ENCODE data around the gene STAC2. TPM values are rescaled to one million over a fixed set of nuclear protein-coding genes. Genes with fewer than 3 reads are reported as not detected.

STAC2 gene
- total RNA-seq, 1 experiment from 2014 or later = not detected

DNA sequence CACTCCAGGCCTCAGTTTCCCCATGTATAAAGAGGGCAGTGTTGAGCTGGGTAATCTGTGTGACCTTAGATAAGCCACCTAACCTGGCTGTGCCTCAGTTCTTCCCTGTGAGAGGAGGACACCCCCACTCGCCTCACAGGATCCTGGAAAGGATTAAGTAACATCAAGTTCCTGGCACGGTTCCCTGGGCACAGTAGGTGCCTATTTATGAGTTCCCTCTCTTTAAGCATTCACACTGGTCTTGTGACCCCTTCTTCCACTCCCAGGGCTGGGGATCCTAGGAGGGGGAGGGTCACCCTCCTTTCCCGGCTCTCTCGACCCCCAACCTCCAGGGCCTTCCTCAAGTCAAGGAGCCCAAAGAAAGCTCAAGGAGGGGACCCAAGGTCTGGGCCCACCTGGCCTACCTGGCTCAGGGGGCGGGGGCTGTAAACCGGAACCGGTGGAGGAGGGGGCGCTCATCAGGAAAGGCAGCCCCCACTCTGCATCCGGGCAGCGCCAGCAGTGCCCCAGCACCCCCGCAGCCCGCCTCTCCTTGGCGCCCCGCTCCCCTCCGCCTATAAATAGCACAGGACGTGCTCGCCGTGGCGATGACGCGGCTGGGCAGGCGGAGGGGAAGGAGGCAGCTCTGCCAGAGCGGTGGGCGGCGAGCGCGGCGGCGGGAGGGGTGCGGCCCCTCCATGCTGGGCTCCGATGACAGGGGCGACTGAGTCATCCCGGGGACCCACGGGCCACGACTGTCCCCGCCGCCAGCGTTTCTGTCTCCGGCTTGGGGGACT lies 16.2 kb downstream of the STAC2 start:
- Histone ChIP-seq H3K4me3 (peak overlapping the region; percentile 18), H3K9me3 (replicated peaks) (no peaks in the 10 kb centered on the region), H3K4me1 (replicated peaks) (peaks cover 11% of the 10 kb centered on the region), H3K27me3 (replicated peaks) (no peaks in the 10 kb centered on the region; the same call in 1 of the 2 replicates), H3K36me3 (peaks cover 11% of the 10 kb centered on the region), H3K27ac (no peak overlapping the region)
- DNase-seq (ENCODE audit: low read depth in 1 of 2, low spot score in 2 of 2) = peak in 1 of 2 experiments; percentile 64

GRCh38 chr17:39208893-39209292 lies 16.9 kb downstream of the STAC2 start:
- no peaks in the 10 kb centered on the region; the same call in 1 of the 2 replicates for H3K27me3 ChIP-seq (replicated peaks)
- H3K9me3 ChIP-seq (replicated peaks) = no peaks in the 10 kb centered on the region
- no peak overlapping the region for H3K27ac ChIP-seq
- no peak for DNase-seq (ENCODE audit: low read depth in 1 of 2, low spot score in 2 of 2)
- peaks cover 17% of the 10 kb centered on the region for H3K36me3 ChIP-seq
- peaks cover 11% of the 10 kb centered on the region for H3K4me1 ChIP-seq (replicated peaks)
- no peak overlapping the region for H3K4me3 ChIP-seq

GRCh38 chr17:39208136-39208535 lies 17.6 kb downstream of the STAC2 start:
- peaks cover 11% of the 10 kb centered on the region for H3K4me1 ChIP-seq (replicated peaks)
- H3K9me3 ChIP-seq (replicated peaks) = no peaks in the 10 kb centered on the region
- H3K4me3 ChIP-seq = no peak overlapping the region
- H3K27ac ChIP-seq = no peak overlapping the region
- H3K27me3 ChIP-seq (replicated peaks) = no peaks in the 10 kb centered on the region; the same call in 1 of the 2 replicates
- peaks cover 25% of the 10 kb centered on the region for H3K36me3 ChIP-seq
- DNase-seq (ENCODE audit: low read depth in 1 of 2, low spot score in 2 of 2) = no peak

DNA sequence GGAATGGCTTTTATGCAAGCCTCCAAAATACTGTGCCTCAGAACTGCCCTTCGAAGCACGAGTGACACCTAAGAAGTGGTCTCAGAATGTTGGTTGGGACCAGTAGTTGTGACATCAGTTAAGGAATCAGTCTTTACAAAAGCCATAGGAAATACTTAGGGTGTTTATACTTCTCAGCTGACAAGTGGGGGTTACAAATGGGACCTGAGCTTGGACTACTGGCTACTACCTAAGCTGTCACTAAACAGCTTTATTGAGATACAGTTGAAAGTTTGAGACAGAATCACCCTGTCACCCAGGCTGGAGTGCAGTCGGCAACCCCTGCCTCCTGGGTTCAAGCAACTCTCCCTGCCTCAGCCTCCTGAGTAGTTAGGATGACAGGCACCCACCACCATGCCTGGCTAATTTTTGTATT lies 20.6 kb downstream of the STAC2 start:
- peaks cover 22% of the 10 kb centered on the region for H3K4me1 ChIP-seq (replicated peaks)
- H3K27ac ChIP-seq = no peak overlapping the region
- no peak overlapping the region for H3K4me3 ChIP-seq
- H3K36me3 ChIP-seq = peaks cover 54% of the 10 kb centered on the region
- no peaks in the 10 kb centered on the region for H3K9me3 ChIP-seq (replicated peaks)
- H3K27me3 ChIP-seq (replicated peaks) = no peaks in the 10 kb centered on the region; the same call in 1 of the 2 replicates
- DNase-seq (ENCODE audit: low read depth in 1 of 2, low spot score in 2 of 2) = no peak

- peaks cover 54% of the 10 kb centered on the region for H3K36me3 ChIP-seq
These were observed 21.5 kb downstream of the STAC2 start for GRCh38 chr17:39204245-39204644.

GRCh38 chr17:39200957-39201510 lies 24.7 kb downstream of the STAC2 start:
- no peaks in the 10 kb centered on the region for H3K9me3 ChIP-seq (replicated peaks)
- H3K36me3 ChIP-seq = peaks cover 54% of the 10 kb centered on the region
- H3K4me1 ChIP-seq (replicated peaks) = peaks cover 24% of the 10 kb centered on the region
- peak overlapping the region; percentile 100 for H3K27ac ChIP-seq
- no peaks in the 10 kb centered on the region for H3K27me3 ChIP-seq (replicated peaks)
- peak overlapping the region; percentile 60 for H3K4me3 ChIP-seq
- DNase-seq (ENCODE audit: low read depth in 1 of 2, low spot score in 2 of 2) = no peak

More at GRCh38 chr17:39204245-39204644, 21.5 kb downstream of the STAC2 start:
- Histone ChIP-seq H3K27ac (no peak overlapping the region), H3K27me3 (replicated peaks) (no peaks in the 10 kb centered on the region), H3K9me3 (replicated peaks) (no peaks in the 10 kb centered on the region), H3K4me1 (replicated peaks) (peaks cover 16% of the 10 kb centered on the region), H3K4me3 (no peak overlapping the region)
- no peak for DNase-seq (ENCODE audit: low read depth in 1 of 2, low spot score in 2 of 2)

GRCh38 chr17:39200070-39200879 lies 25.5 kb downstream of the STAC2 start, which contains the start of gene RPL19:
RPL19 (plus strand) TSS chr17:39200283; CDS start chr17:39200345, 62 bp downstream.
- H3K27me3 ChIP-seq (replicated peaks) = no peaks in the 10 kb centered on the region
- H3K9me3 ChIP-seq (replicated peaks) = no peaks in the 10 kb centered on the region
- peak; percentile 74 to 96 for DNase-seq (ENCODE audit: low read depth in 1 of 2, low spot score in 2 of 2)
- peak within 1 kb of the TSS; percentile 100 for H3K27ac ChIP-seq
- peak within 1 kb of the TSS; percentile 60 for H3K4me3 ChIP-seq
- peaks cover 24% of the 10 kb centered on the region for H3K4me1 ChIP-seq (replicated peaks)
- H3K36me3 ChIP-seq = peaks cover 51% of the 10 kb centered on the region

DNA sequence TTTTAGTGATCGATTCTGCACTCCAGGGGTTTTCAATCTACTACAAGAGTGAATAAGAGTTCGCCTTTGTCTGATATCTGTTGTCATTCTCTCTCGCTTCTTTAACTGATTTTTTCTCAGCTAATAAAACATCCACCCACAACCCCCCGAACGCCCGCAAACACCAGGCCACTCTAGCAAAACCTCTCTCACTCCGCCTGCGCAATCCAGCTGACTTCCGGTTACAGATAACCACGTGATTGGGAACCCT lies 26.0 kb downstream of the STAC2 start:
- peaks cover 46% of the 10 kb centered on the region for H3K36me3 ChIP-seq
- DNase-seq (ENCODE audit: low read depth in 1 of 2, low spot score in 2 of 2) = peak in 1 of 2 experiments; percentile 92
- no peaks in the 10 kb centered on the region for H3K27me3 ChIP-seq (replicated peaks)
- no peaks in the 10 kb centered on the region for H3K9me3 ChIP-seq (replicated peaks)
- peak overlapping the region; percentile 100 for H3K27ac ChIP-seq
- peak overlapping the region; percentile 60 for H3K4me3 ChIP-seq
- H3K4me1 ChIP-seq (replicated peaks) = peaks cover 24% of the 10 kb centered on the region

- Histone ChIP-seq H3K36me3 (peaks cover 33% of the 10 kb centered on the region), H3K27ac (no peak overlapping the region), H3K9me3 (replicated peaks) (no peaks in the 10 kb centered on the region), H3K4me3 (peak overlapping the region; percentile 64), H3K27me3 (replicated peaks) (no peaks in the 10 kb centered on the region), H3K4me1 (replicated peaks) (peaks cover 24% of the 10 kb centered on the region)
- DNase-seq (ENCODE audit: low read depth in 1 of 2, low spot score in 2 of 2) = no peak
These were observed 27.6 kb downstream of the STAC2 start for GRCh38 chr17:39198186-39198566.

DNA sequence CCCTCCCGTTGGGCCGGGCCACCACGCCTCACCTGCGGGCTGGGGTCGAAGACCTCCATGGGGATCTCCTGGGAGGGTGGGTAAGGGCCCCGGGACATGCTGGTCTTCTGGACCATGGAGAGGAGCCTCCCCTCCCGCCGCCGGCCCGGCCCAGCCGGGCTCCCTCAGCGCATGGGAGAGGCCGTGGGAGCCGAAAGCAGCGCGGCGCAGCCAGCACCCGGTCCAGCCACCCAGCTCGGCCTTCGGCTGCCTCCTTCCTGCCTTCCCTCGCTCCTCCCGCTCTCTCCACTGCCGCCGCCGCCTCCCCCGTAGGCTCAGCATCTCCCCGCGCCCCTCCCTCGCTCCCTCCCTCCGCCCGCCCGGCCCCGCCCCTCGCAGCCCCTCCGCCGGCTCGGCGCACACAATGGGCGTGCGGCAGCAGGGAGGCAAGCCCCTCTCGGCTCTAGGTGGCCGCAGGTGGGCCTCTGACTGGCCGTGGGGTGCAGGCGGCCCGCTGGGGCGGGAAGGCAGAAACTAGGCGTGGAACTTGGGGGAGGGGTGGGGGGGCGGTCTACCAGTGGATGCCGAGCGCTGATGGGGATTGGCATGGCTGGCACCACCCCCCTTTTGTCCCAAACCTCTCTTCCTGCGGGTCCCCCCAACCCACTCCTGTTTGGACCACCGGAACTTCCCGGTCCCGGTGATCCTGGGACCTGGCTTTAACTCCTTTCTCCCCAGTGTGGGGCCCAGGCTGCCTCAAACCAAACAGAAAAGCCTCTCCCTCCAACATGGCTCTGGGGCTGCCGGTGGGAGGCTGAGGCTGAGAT lies 28.2 kb downstream of the STAC2 start, which contains the start of gene CACNB1:
Gene CACNB1 (minus strand): TSS at position 290 of the 806 bp plus-strand sequence. CDS start 174 bp downstream, at position 116.
- Histone ChIP-seq H3K36me3 (peaks cover 27% of the 10 kb centered on the region), H3K27me3 (replicated peaks) (no peaks in the 10 kb centered on the region), H3K4me3 (peak within 1 kb of the TSS; percentile 64), H3K4me1 (replicated peaks) (peaks cover 24% of the 10 kb centered on the region), H3K9me3 (replicated peaks) (no peaks in the 10 kb centered on the region), H3K27ac (no peak within 1 kb of the TSS)
- peak; percentile 53 to 88 for DNase-seq (ENCODE audit: low read depth in 1 of 2, low spot score in 2 of 2)

DNA sequence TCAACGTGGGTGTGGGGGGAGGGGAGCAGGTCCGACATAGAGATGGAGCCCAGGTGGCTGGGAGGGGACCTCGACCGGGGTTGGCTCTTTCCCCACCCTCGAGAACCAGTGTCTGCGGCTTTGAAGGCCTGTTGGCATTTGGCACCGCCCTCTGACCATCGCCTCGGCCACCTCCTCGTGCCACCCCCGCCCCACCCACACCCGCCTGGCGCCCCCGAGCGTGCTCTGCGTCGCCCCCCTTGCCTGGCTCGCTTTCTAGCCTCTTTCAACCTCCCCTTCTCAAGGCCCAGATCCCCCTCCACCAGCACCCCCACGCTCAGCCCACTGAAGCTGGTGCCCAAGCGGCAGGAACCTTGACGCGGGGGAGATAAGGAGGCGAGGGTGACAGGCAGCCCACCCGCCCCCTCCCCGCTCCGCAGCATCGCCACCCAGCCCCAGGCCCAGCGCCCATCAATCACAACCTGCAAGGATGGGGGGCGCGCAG lies 28.9 kb downstream of the STAC2 start:
- Histone ChIP-seq H3K9me3 (replicated peaks) (no peaks in the 10 kb centered on the region), H3K4me1 (replicated peaks) (peaks cover 22% of the 10 kb centered on the region), H3K27me3 (replicated peaks) (no peaks in the 10 kb centered on the region), H3K4me3 (peak overlapping the region; percentile 64), H3K27ac (no peak overlapping the region), H3K36me3 (peaks cover 21% of the 10 kb centered on the region)
- no peak for DNase-seq (ENCODE audit: low read depth in 1 of 2, low spot score in 2 of 2)

GRCh38 chr17:39196241-39196807 lies 29.4 kb downstream of the STAC2 start:
- peak overlapping the region; percentile 7; the same call in 1 of the 2 replicates for H3K4me3 ChIP-seq
- DNase-seq (ENCODE audit: low read depth in 1 of 2, low spot score in 2 of 2) = no peak
- H3K36me3 ChIP-seq = peaks cover 21% of the 10 kb centered on the region
- peaks cover 18% of the 10 kb centered on the region for H3K4me1 ChIP-seq (replicated peaks)
- no peaks in the 10 kb centered on the region for H3K9me3 ChIP-seq (replicated peaks)
- H3K27me3 ChIP-seq (replicated peaks) = no peaks in the 10 kb centered on the region
- no peak overlapping the region for H3K27ac ChIP-seq
